SK-N-SH (cell line): ENCODE data around the gene NCAM1. TPM values are rescaled to one million over a fixed set of nuclear protein-coding genes. Genes with fewer than 3 reads are reported as not detected.

Experiments used
- CTCF ChIA-PET: fragments of 300-600, 350-600 bp; formaldehyde crosslinking; extraction: SDS; loops from one replicate; lab custom pipeline; 2021; lab: Yijun Ruan, JAX
- POLR2A ChIA-PET: fragments of 350-600 bp; sonication (Branson Sonifier 250); formaldehyde crosslinking; extraction: SDS; loops from one replicate; lab custom pipeline; 2020; ENCODE audit warnings: antibody characterized with exemption, inconsistent platforms; lab: Yijun Ruan, JAX
- DNase-seq: peaks from one replicate; pipeline ENCODE4 v3.0.0; 2012
- H2AFZ ChIP-seq: fragments of 200-600 bp; sonication (generic); 2 replicates; pipeline ENCODE4 v1.8.1; 2016; ENCODE audit warnings: antibody characterized with exemption, mild to moderate bottlenecking, low read depth
- H3F3A ChIP-seq: fragments of 200-600 bp; sonication (generic); replicated peaks from 2 replicates; pipeline ENCODE3; 2016; ENCODE audit warnings: antibody characterized with exemption, mild to moderate bottlenecking; ENCODE audit not compliant: insufficient read depth
- H3K27ac ChIP-seq, 2 experiments: fragments of 200-500 bp in 1 of 2; fragments of 200-600 bp in 1 of 2; sonication (Bioruptor generic) in 1 of 2; sonication (generic), shearing (Covaris generic) in 1 of 2; 2 replicates each; pipeline versions ENCODE4 v1.5.1 to v1.6.1; 2014 to 2016; ENCODE audit warnings: low read depth in 2 of 2, inconsistent platforms in 1 of 2, low read length in 1 of 2, mild to moderate bottlenecking in 1 of 2, mixed read lengths in 1 of 2
- H3K27me3 ChIP-seq: fragments of 200-600 bp; sonication (generic), shearing (Covaris generic); 2 replicates; pipeline ENCODE4 v1.6.1; 2016; ENCODE audit warnings: mixed run types; ENCODE audit not compliant: insufficient read depth
- H3K36me3 ChIP-seq, 2 experiments: fragments of 200-500 bp in 1 of 2; fragments of 200-600 bp in 1 of 2; sonication (Bioruptor generic) in 1 of 2; sonication (generic) in 1 of 2; replicated peaks in 1 of 2; 2 replicates each; pipeline versions ENCODE3 to v1.5.1; 2014 to 2016; ENCODE audit warnings: low read length in 1 of 2, mild to moderate bottlenecking in 1 of 2; ENCODE audit not compliant: insufficient read depth in 2 of 2, control insufficient read depth in 1 of 2
- H3K4me1 ChIP-seq, 2 experiments: fragments of 200-500 bp in 1 of 2; fragments of 200-600 bp in 1 of 2; sonication (Bioruptor generic) in 1 of 2; sonication (generic), shearing (Covaris generic) in 1 of 2; 2 replicates each; pipeline versions ENCODE4 v1.5.1 to v1.6.1; 2014 to 2016; ENCODE audit warnings: low read depth in 1 of 2, low read length in 1 of 2, mixed run types in 1 of 2; ENCODE audit not compliant: insufficient read depth in 2 of 2, control insufficient read depth in 1 of 2
- H3K4me2 ChIP-seq: fragments of 200-600 bp; sonication (generic), shearing (Covaris generic); 2 replicates; pipeline ENCODE4 v1.6.1; 2017; ENCODE audit warnings: mixed run types
- H3K4me3 ChIP-seq, 2 experiments: fragments of 200-500 bp in 1 of 2; fragments of 200-600 bp in 1 of 2; sonication (Bioruptor generic) in 1 of 2; sonication (generic), shearing (Covaris generic) in 1 of 2; 2 replicates each; pipeline versions ENCODE4 v1.5.1 to v1.8.1; 2014 to 2016; ENCODE audit warnings: low read depth in 2 of 2, inconsistent platforms in 1 of 2, low read length in 1 of 2, mild to moderate bottlenecking in 1 of 2, mixed read lengths in 1 of 2, moderate library complexity in 1 of 2
- H3K79me2 ChIP-seq: fragments of 200-600 bp; sonication (generic); 2 replicates; pipeline ENCODE4 v1.8.1; 2017; ENCODE audit warnings: mild to moderate bottlenecking; ENCODE audit not compliant: insufficient read depth
- H3K9ac ChIP-seq: fragments of 200-600 bp; sonication (generic); 2 replicates; pipeline ENCODE4 v1.6.1; 2017; ENCODE audit warnings: mixed run types
- H3K9me2 ChIP-seq: fragments of 200-600 bp; sonication (generic); 2 replicates; pipeline ENCODE4 v1.6.1; 2017; ENCODE audit warnings: mixed run types
- H3K9me3 ChIP-seq: fragments of 200-600 bp; sonication (generic); 2 replicates; pipeline ENCODE4 v1.6.1; 2017; ENCODE audit warnings: mixed run types, mild to moderate bottlenecking, moderate library complexity
- H4K20me1 ChIP-seq: fragments of 200-600 bp; sonication (generic); 2 replicates; pipeline ENCODE4 v1.6.1; 2017; ENCODE audit warnings: mild to moderate bottlenecking, mixed run types; ENCODE audit not compliant: insufficient read depth
- ELF1 ChIP-seq: IDR thresholded peaks from 2 replicates; pipeline ENCODE4 v1.4.0; 2012
- EP300 ChIP-seq, 2 experiments: IDR thresholded peaks; 2 replicates each; pipeline versions ENCODE4 v1.4.0 to v1.6.1; 2012; ENCODE audit warnings: borderline replicate concordance in 1 of 2, low read depth in 1 of 2, low read length in 1 of 2
- FOSL2 ChIP-seq: IDR thresholded peaks from 2 replicates; pipeline ENCODE4 v1.4.0; 2012; ENCODE audit warnings: low read depth, mild to moderate bottlenecking, moderate library complexity, borderline replicate concordance
- FOXM1 ChIP-seq: IDR thresholded peaks from 2 replicates; pipeline ENCODE4 v1.4.0; 2012; ENCODE audit warnings: low read depth, mild to moderate bottlenecking
- GATA2 ChIP-seq: sonication (generic); formaldehyde crosslinking; IDR thresholded peaks from 2 replicates; pipeline ENCODE4 v1.5.0; 2020; ENCODE audit warnings: mild to moderate bottlenecking, missing genetic modification reagents
- JUND ChIP-seq: IDR thresholded peaks from 2 replicates; pipeline ENCODE4 v1.4.0; 2012
- NFIC ChIP-seq: IDR thresholded peaks from 2 replicates; pipeline ENCODE4 v1.4.0; 2012; ENCODE audit warnings: borderline replicate concordance
- RAD21 ChIP-seq: IDR thresholded peaks from 2 replicates; pipeline ENCODE4 v1.6.1; 2012; ENCODE audit warnings: mild to moderate bottlenecking, low read length
- RFX5 ChIP-seq: IDR thresholded peaks from 2 replicates; pipeline ENCODE4 v1.6.1; 2012; ENCODE audit warnings: mild to moderate bottlenecking, improper control_type of control experiment, low read length
- RXRA ChIP-seq: IDR thresholded peaks from 2 replicates; pipeline ENCODE4 v1.4.0; 2012; ENCODE audit warnings: low read depth, mild to moderate bottlenecking, borderline replicate concordance
- TEAD4 ChIP-seq: IDR thresholded peaks from 2 replicates; pipeline ENCODE4 v1.4.0; 2012; ENCODE audit warnings: mild to moderate bottlenecking, borderline replicate concordance; ENCODE audit not compliant: insufficient read depth
- YY1 ChIP-seq: IDR thresholded peaks from 2 replicates; pipeline ENCODE4 v1.4.0; 2012; ENCODE audit warnings: low read depth, mild to moderate bottlenecking
- WGBS: methylation state at CpG from one replicate; pipeline ENCODE4 v1.1.6; 2017; ENCODE audit warnings: low lambda C conversion rate; 5-methylcytosine and 5-hydroxymethylcytosine counted together
- polyA plus RNA-seq, 3 experiments: library from polyadenylated mRNA; depleted of rRNA; stranded (reverse); fragments of >200 nt; gene quantifications; 2 replicates each; pipeline ENCODE4 v1.2.3, GENCODE V29; 2012
- TF ChIP-seq, protein P1 (sequence below): fragments of 200-600 bp; sonication (generic); IDR thresholded peaks from 2 replicates; pipeline ENCODE4 v1.6.1; 2017; ENCODE audit warnings: antibody characterized with exemption, mild to moderate bottlenecking, moderate library complexity
- TF ChIP-seq, protein P2 (sequence below): IDR thresholded peaks from 2 replicates; pipeline ENCODE4 v1.4.0; 2012; ENCODE audit warnings: low read depth, borderline replicate concordance
- TF ChIP-seq, protein P3 (sequence below): IDR thresholded peaks from 2 replicates; pipeline ENCODE4 v1.4.0; 2012; ENCODE audit warnings: low read depth, borderline replicate concordance
- TF ChIP-seq, protein P4 (sequence below): fragments of 150-350 bp; IDR thresholded peaks from 2 replicates; pipeline ENCODE4 v1.6.1; 2017; ENCODE audit warnings: antibody characterized with exemption, low read length, low read depth, borderline replicate concordance
- TF ChIP-seq, protein P5 (sequence below): IDR thresholded peaks from 2 replicates; pipeline ENCODE4; 2012

The NCAM1 gene
- polyA plus RNA-seq, 1 of the 3 experiments (the other 2 are of a cell fraction) = 19.4 TPM

DNA sequence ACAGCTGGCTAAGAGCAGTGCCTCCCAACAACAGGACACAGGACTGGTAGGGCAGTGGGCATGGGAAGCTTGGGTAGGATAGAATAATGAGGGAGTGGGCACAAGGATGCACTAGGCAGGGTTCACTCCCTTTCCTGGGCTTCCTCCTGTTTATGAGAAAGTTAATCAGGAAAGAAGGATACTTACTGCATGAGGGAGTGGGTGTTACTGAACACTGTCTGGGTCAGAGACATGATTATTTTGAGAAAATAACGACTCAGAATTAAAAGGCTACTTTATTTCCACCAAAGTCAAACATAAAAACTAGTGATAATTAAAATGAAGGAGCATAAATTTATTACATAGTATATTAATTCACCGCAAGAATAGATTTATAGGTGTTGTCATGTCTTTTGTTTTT, 35.8 kb downstream of the NCAM1 start:
- H3K27ac ChIP-seq = peak overlapping the region in 1 of 2 experiments; percentile 86; a peak in 2 of 4 replicates
- H3F3A ChIP-seq = no peaks in the 10 kb centered on the region
- DNase-seq = no peak
- POLR2A ChIA-PET = no interaction called here
- H3K9ac ChIP-seq = no peak overlapping the region
- CTCF ChIA-PET = interaction anchor here (1.2 kb wide), 1 partner anchor 8 kb away, joined by 4 read pairs; no protein-coding TSS in a partner anchor
- no peaks in the 10 kb centered on the region for H3K36me3 ChIP-seq
- H3K9me3 ChIP-seq = no peaks in the 10 kb centered on the region
- no peak overlapping the region for H2AFZ ChIP-seq
- H3K4me1 ChIP-seq = peaks cover 4 to 45% of the 10 kb centered on the region in 2 experiments; a peak in 2 of 4 replicates
- no peaks in the 10 kb centered on the region for H4K20me1 ChIP-seq
- H3K79me2 ChIP-seq = no peaks in the 10 kb centered on the region
- no peak overlapping the region for H3K4me2 ChIP-seq
- no peaks in the 10 kb centered on the region for H3K27me3 ChIP-seq
- 79% methylated on average over 2 of the region's 2 CpGs for WGBS
- H3K4me3 ChIP-seq = no peak overlapping the region
- H3K9me2 ChIP-seq = no peaks in the 10 kb centered on the region
- no peak for TF ChIP-seq YY1
- no peak for TF ChIP-seq NFIC
- TF ChIP-seq, protein P1, sequence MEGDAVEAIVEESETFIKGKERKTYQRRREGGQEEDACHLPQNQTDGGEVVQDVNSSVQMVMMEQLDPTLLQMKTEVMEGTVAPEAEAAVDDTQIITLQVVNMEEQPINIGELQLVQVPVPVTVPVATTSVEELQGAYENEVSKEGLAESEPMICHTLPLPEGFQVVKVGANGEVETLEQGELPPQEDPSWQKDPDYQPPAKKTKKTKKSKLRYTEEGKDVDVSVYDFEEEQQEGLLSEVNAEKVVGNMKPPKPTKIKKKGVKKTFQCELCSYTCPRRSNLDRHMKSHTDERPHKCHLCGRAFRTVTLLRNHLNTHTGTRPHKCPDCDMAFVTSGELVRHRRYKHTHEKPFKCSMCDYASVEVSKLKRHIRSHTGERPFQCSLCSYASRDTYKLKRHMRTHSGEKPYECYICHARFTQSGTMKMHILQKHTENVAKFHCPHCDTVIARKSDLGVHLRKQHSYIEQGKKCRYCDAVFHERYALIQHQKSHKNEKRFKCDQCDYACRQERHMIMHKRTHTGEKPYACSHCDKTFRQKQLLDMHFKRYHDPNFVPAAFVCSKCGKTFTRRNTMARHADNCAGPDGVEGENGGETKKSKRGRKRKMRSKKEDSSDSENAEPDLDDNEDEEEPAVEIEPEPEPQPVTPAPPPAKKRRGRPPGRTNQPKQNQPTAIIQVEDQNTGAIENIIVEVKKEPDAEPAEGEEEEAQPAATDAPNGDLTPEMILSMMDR = no peak
- no peak for TF ChIP-seq ELF1
- TF ChIP-seq TEAD4 = no peak
- TF ChIP-seq FOSL2 = no peak
- TF ChIP-seq RFX5 = no peak
- TF ChIP-seq GATA2 = no peak
- TF ChIP-seq JUND = no peak
- TF ChIP-seq, protein P2, sequence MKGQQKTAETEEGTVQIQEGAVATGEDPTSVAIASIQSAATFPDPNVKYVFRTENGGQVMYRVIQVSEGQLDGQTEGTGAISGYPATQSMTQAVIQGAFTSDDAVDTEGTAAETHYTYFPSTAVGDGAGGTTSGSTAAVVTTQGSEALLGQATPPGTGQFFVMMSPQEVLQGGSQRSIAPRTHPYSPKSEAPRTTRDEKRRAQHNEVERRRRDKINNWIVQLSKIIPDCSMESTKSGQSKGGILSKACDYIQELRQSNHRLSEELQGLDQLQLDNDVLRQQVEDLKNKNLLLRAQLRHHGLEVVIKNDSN = no peak
- TF ChIP-seq, protein P3, sequence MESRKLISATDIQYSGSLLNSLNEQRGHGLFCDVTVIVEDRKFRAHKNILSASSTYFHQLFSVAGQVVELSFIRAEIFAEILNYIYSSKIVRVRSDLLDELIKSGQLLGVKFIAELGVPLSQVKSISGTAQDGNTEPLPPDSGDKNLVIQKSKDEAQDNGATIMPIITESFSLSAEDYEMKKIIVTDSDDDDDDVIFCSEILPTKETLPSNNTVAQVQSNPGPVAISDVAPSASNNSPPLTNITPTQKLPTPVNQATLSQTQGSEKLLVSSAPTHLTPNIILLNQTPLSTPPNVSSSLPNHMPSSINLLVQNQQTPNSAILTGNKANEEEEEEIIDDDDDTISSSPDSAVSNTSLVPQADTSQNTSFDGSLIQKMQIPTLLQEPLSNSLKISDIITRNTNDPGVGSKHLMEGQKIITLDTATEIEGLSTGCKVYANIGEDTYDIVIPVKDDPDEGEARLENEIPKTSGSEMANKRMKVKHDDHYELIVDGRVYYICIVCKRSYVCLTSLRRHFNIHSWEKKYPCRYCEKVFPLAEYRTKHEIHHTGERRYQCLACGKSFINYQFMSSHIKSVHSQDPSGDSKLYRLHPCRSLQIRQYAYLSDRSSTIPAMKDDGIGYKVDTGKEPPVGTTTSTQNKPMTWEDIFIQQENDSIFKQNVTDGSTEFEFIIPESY = no peak
- TF ChIP-seq RXRA = no peak
- TF ChIP-seq RAD21 = no peak
- TF ChIP-seq EP300 (IDR thresholded peaks at IDR 0.05; ENCODE audit: borderline replicate concordance in 1 of 2, low read depth in 1 of 2, low read length in 1 of 2) = no peak
- TF ChIP-seq, protein P4, sequence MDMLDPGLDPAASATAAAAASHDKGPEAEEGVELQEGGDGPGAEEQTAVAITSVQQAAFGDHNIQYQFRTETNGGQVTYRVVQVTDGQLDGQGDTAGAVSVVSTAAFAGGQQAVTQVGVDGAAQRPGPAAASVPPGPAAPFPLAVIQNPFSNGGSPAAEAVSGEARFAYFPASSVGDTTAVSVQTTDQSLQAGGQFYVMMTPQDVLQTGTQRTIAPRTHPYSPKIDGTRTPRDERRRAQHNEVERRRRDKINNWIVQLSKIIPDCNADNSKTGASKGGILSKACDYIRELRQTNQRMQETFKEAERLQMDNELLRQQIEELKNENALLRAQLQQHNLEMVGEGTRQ = no peak
- no peak for TF ChIP-seq FOXM1
- TF ChIP-seq, protein P5, sequence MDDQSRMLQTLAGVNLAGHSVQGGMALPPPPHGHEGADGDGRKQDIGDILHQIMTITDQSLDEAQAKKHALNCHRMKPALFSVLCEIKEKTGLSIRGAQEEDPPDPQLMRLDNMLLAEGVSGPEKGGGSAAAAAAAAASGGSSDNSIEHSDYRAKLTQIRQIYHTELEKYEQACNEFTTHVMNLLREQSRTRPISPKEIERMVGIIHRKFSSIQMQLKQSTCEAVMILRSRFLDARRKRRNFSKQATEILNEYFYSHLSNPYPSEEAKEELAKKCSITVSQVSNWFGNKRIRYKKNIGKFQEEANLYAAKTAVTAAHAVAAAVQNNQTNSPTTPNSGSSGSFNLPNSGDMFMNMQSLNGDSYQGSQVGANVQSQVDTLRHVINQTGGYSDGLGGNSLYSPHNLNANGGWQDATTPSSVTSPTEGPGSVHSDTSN = no peak
